GM12878 (cell line): ENCODE data around the gene FGF1. TPM values are rescaled to one million over a fixed set of nuclear protein-coding genes. Genes with fewer than 3 reads are reported as not detected.

Experiments
- ATAC-seq: fragments of 200-7000 bp; cut with Tn5 transposase; 3 replicates; pipeline ENCODE4 v1.9.1; 2020; ENCODE audit warnings: mild to moderate bottlenecking, moderate library complexity
- BruUV-seq: library from RNA; stranded (reverse); fragments of 400-500 nt; replicated peaks from 2 replicates; lab custom pipeline; 2021; lab: Mats Ljungman, UMichigan
- CTCF ChIA-PET: fragments of 300-600 bp; sonication (Branson Sonifier 250); formaldehyde crosslinking; extraction: SDS; loops from one replicate; lab custom pipeline; 2021; ENCODE audit warnings: inconsistent platforms; lab: Yijun Ruan, JAX
- POLR2A ChIA-PET: fragments of 350-600 bp; formaldehyde crosslinking; extraction: SDS; loops from one replicate; lab custom pipeline; 2021; ENCODE audit warnings: inconsistent platforms; lab: Charles Lee
- RAD21 ChIA-PET: fragments of 300-600 bp; sonication (Branson Sonifier 250); formaldehyde crosslinking; loops from one replicate; lab custom pipeline; 2023; ENCODE audit warnings: antibody characterized with exemption; ENCODE audit not compliant: unreplicated experiment; lab: Charles Lee
- SMC1A ChIA-PET: fragments of 300-600 bp; sonication (Branson Sonifier 250); formaldehyde crosslinking; loops from one replicate; lab custom pipeline; 2023; ENCODE audit not compliant: unreplicated experiment, uncharacterized antibody; lab: Charles Lee
- DNase-seq: peaks from one replicate; pipeline ENCODE4 v3.0.0-alpha.2; 2011; ENCODE audit warnings: low read depth, low spot score
- FAIRE-seq: peaks from 3 replicates; lab custom pipeline; 2011; peaks lifted over from hg19 to GRCh38; lab: Jason Lieb, UNC
- H2AFZ ChIP-seq: 2 replicates; pipeline ENCODE4 v1.6.0; 2011; ENCODE audit warnings: low read depth, low read length, control low read depth; ENCODE audit not compliant: control insufficient read depth
- H3K27ac ChIP-seq: 2 replicates; pipeline ENCODE4 v1.5.1; 2011; ENCODE audit warnings: control low read depth; ENCODE audit not compliant: control insufficient read depth, insufficient read depth
- H3K27me3 ChIP-seq, 2 experiments: replicated peaks in 1 of 2; 2 replicates each; pipeline versions ENCODE4 v1.6.0 to v1.6.1; 2011; ENCODE audit warnings: low read length in 1 of 2; ENCODE audit not compliant: control insufficient read depth in 2 of 2, insufficient read depth in 2 of 2
- H3K36me3 ChIP-seq, 2 experiments: 2 replicates each; pipeline ENCODE4 v1.5.1; 2011; ENCODE audit warnings: low read length in 1 of 2; ENCODE audit not compliant: control insufficient read depth in 2 of 2, insufficient read depth in 2 of 2
- H3K4me1 ChIP-seq: 2 replicates; pipeline ENCODE4 v1.6.1; 2011; ENCODE audit warnings: mild to moderate bottlenecking, low read length, moderate library complexity, mixed read lengths; ENCODE audit not compliant: control insufficient read depth, insufficient read depth
- H3K4me2 ChIP-seq: 2 replicates; pipeline ENCODE4 v1.6.0; 2011; ENCODE audit warnings: control low read depth; ENCODE audit not compliant: control insufficient read depth, insufficient read depth
- H3K4me3 ChIP-seq: fragments of 200-600 bp; sonication (generic); 2 replicates; pipeline ENCODE4 v1.5.1; 2016
- H3K79me2 ChIP-seq: 2 replicates; pipeline ENCODE4 v1.6.0; 2011; ENCODE audit warnings: low read length; ENCODE audit not compliant: control insufficient read depth, insufficient read depth
- H3K9ac ChIP-seq: 2 replicates; pipeline ENCODE4 v1.8.0; 2011; ENCODE audit warnings: low read length, control low read depth, mixed read lengths; ENCODE audit not compliant: control insufficient read depth, insufficient read depth
- H3K9me3 ChIP-seq: replicated peaks from 3 replicates; pipeline ENCODE4 v1.5.1; 2011; ENCODE audit warnings: mild to moderate bottlenecking, low read length; ENCODE audit not compliant: control insufficient read depth, insufficient read depth
- H4K20me1 ChIP-seq: 2 replicates; pipeline ENCODE4 v1.6.0; 2011; ENCODE audit not compliant: control insufficient read depth, insufficient read depth
- ATF3 ChIP-seq: IDR thresholded peaks from 2 replicates; pipeline ENCODE4 v1.6.1; 2011; ENCODE audit warnings: low read depth, mild to moderate bottlenecking, low read length, moderate library complexity, borderline replicate concordance; ENCODE audit errors: extremely low read depth
- BCL3 ChIP-seq: IDR thresholded peaks from 2 replicates; pipeline ENCODE4 v1.6.1; 2011; ENCODE audit warnings: borderline replicate concordance, low read depth, mild to moderate bottlenecking, moderate library complexity, low read length; ENCODE audit not compliant: insufficient read depth, poor library complexity, severe bottlenecking
- DPF2 ChIP-seq: fragments of 450-650 bp; IDR thresholded peaks from 2 replicates; pipeline ENCODE4 v1.6.1; 2017; ENCODE audit warnings: mild to moderate bottlenecking
- KAT2A ChIP-seq: conservative IDR thresholded peaks from 2 replicates; pipeline ENCODE4 v1.6.1; 2011; ENCODE audit warnings: low read depth, low read length; ENCODE audit not compliant: control insufficient read depth
- MYB ChIP-seq: fragments of 150-350 bp; IDR thresholded peaks from 2 replicates; pipeline ENCODE4 v1.6.1; 2014; ENCODE audit warnings: mild to moderate bottlenecking, low read depth, low read length, borderline replicate concordance
- MYC ChIP-seq: IDR thresholded peaks from 2 replicates; pipeline ENCODE4 v1.6.1; 2011; ENCODE audit warnings: mild to moderate bottlenecking, low read length, moderate library complexity, inconsistent platforms; ENCODE audit not compliant: insufficient read depth, insufficient replicate concordance, insufficient read length, severe bottlenecking
- NFYB ChIP-seq: IDR thresholded peaks from 2 replicates; pipeline ENCODE4 v1.6.1; 2011; ENCODE audit warnings: low read depth, mild to moderate bottlenecking, low read length, improper control_type of control experiment, moderate library complexity; ENCODE audit not compliant: insufficient read depth
- NR2C1 ChIP-seq: fragments of 450-650 bp; IDR thresholded peaks from 2 replicates; pipeline ENCODE4 v1.6.1; 2017; ENCODE audit warnings: antibody characterized with exemption, mild to moderate bottlenecking, moderate library complexity
- SPI1 ChIP-seq: IDR thresholded peaks from 2 replicates; pipeline ENCODE4 v1.6.1; 2011; ENCODE audit warnings: low read depth, mild to moderate bottlenecking, low read length, moderate library complexity, borderline replicate concordance; ENCODE audit not compliant: insufficient read depth
- ZBED1 ChIP-seq: IDR thresholded peaks from 2 replicates; pipeline ENCODE4 v1.6.1; 2016; ENCODE audit warnings: borderline replicate concordance
- ZNF24 ChIP-seq: fragments of 450-650 bp; IDR thresholded peaks from 2 replicates; pipeline ENCODE4 v1.6.1; 2017; ENCODE audit warnings: antibody characterized with exemption, mild to moderate bottlenecking
- ZNF622 ChIP-seq: fragments of 450-650 bp; IDR thresholded peaks from 2 replicates; pipeline ENCODE4 v1.6.1; 2017; ENCODE audit warnings: mild to moderate bottlenecking, inconsistent platforms
- WGBS: methylation state at CpG from one replicate; pipeline ENCODE4 v1.1.6; 2016; ENCODE audit warnings: low lambda C conversion rate; ENCODE audit not compliant: insufficient replicate concordance, insufficient coverage; ENCODE audit errors: missing lambda C conversion rate; 5-methylcytosine and 5-hydroxymethylcytosine counted together
- in situ Hi-C: fragments of 300-500 bp; cut with MboI; formaldehyde crosslinking; loops from 9 replicates; pipeline ENCODE4 v1.14.3; 2018; ENCODE audit warnings: mixed read lengths
- intact Hi-C: fragments of 100-400 bp; cut with micrococcal nuclease; formaldehyde crosslinking; loops from one replicate; pipeline ENCODE4 v1.14.2; 2022; ENCODE audit not compliant: unreplicated experiment
- polyA plus RNA-seq, 11 experiments: library from polyadenylated mRNA; depleted of rRNA in 4 of 11; unstranded in 6 of 11; stranded (reverse) in 5 of 11; fragments of >200 nt; fragmentation: Nextera tagmentation in 4 of 11; fragmentation: Illumina TruSeq in 1 of 11; extraction: Ambion mirVana in 4 of 11; extraction: Trizol in 1 of 11; gene quantifications; 1 replicate in 1 of 11; 2 replicates in 10 of 11; pipeline versions ENCODE4 v1.2.1 to v1.2.3, GENCODE V29; 2011 to 2016; ENCODE audit warnings: inconsistent platforms in 2 of 11, missing spikeins in 2 of 11, low read depth in 1 of 11
- total RNA-seq, 4 experiments: library from RNA; depleted of rRNA in 3 of 4; stranded (reverse); fragments of >200 nt in 3 of 4; fragmentation: Illumina TruSeq in 1 of 4; extraction: Trizol in 1 of 4; gene quantifications; 2 replicates each; pipeline versions ENCODE4 v1.2.1 to v1.2.3, GENCODE V29; 2013 to 2021
- TF ChIP-seq, protein P1 (sequence below): fragments of 450-650 bp; formaldehyde crosslinking; IDR thresholded peaks from 2 replicates; pipeline ENCODE4 v1.4.0; 2022; ENCODE audit warnings: mild to moderate bottlenecking, moderate library complexity
- TF ChIP-seq, protein P2 (sequence below): fragments of 450-650 bp; IDR thresholded peaks from 2 replicates; pipeline ENCODE4 v1.6.1; 2018; ENCODE audit warnings: borderline replicate concordance, mild to moderate bottlenecking; ENCODE audit not compliant: partially characterized antibody
- TF ChIP-seq, protein P3 (sequence below): IDR thresholded peaks from 2 replicates; pipeline ENCODE4 v1.6.1; 2011; ENCODE audit warnings: low read depth, low read length, improper control_type of control experiment, borderline replicate concordance

FGF1 gene
- total and polyA plus RNA-seq, 10 of the 15 experiments (the other 5 are each of a cell fraction or from before 2014, with no cell fraction given): not detected

DNA sequence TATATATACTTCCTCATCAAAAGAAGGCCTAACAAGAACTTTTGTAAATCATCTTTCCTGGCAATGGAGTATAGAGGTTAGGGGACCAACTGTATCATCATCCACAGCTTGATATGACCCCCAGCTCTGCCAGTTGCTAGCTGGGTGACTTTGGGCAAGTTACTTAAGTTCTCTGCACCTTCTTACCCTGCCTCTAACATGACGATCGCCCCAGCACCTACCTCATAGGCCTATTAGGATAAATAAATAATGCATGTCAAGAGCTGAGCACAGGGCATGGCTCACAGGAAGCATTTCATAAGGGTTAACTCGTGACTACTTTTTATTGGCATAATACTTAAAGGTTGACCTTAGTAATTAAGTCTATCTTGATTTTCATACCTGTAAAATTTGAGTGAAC is 29.4 kb upstream of the FGF1 start:
- Histone ChIP-seq H3K4me2 (no peak overlapping the region), H3K27ac (no peak overlapping the region), H3K9me3 (no peaks in the 10 kb centered on the region; the same call in 2 of the 3 replicates), H3K4me1 (no peaks in the 10 kb centered on the region), H3K36me3 (no peaks in the 10 kb centered on the region), H3K4me3 (no peak overlapping the region), H2AFZ (no peak overlapping the region), H4K20me1 (no peaks in the 10 kb centered on the region), H3K79me2 (no peaks in the 10 kb centered on the region), H3K9ac (no peak overlapping the region), H3K27me3 (no peaks in the 10 kb centered on the region; a peak in 1 of 4 replicates)
- DNase-seq (no peak), FAIRE-seq (no peak), ATAC-seq (no peak)
- ChIA-PET RAD21 (interaction anchor here (0.9 to 3.3 kb wide), 4 partner anchors 64 to 1472 kb away, joined by 3 to 16 read pairs (median 4); no protein-coding TSS in a partner anchor), CTCF (interaction anchor here (1.2 to 14.0 kb wide), 10 partner anchors 8 to 1254 kb away, joined by 3 to 243 read pairs (median 8); no protein-coding TSS in a partner anchor), SMC1A (interaction anchor here (0.6 to 7.4 kb wide), 7 partner anchors 26 to 244 kb away, joined by 3 to 32 read pairs (median 3); no protein-coding TSS in a partner anchor), POLR2A (no interaction called here)
- in situ Hi-C loops: no loop called here
- 53% methylated on average over 3 of the region's 3 CpGs for WGBS
- intact Hi-C loops: no loop called here
- TF ChIP-seq ZBED1 (no peak), ATF3 (no peak), KAT2A (no peak), NFYB (no peak), NR2C1 (no peak), ZNF622 (no peak), ZNF24 (no peak), DPF2 (no peak), SPI1 (no peak), MYB (no peak), MYC (no peak), BCL3 (no peak)
- TF ChIP-seq, protein P1, sequence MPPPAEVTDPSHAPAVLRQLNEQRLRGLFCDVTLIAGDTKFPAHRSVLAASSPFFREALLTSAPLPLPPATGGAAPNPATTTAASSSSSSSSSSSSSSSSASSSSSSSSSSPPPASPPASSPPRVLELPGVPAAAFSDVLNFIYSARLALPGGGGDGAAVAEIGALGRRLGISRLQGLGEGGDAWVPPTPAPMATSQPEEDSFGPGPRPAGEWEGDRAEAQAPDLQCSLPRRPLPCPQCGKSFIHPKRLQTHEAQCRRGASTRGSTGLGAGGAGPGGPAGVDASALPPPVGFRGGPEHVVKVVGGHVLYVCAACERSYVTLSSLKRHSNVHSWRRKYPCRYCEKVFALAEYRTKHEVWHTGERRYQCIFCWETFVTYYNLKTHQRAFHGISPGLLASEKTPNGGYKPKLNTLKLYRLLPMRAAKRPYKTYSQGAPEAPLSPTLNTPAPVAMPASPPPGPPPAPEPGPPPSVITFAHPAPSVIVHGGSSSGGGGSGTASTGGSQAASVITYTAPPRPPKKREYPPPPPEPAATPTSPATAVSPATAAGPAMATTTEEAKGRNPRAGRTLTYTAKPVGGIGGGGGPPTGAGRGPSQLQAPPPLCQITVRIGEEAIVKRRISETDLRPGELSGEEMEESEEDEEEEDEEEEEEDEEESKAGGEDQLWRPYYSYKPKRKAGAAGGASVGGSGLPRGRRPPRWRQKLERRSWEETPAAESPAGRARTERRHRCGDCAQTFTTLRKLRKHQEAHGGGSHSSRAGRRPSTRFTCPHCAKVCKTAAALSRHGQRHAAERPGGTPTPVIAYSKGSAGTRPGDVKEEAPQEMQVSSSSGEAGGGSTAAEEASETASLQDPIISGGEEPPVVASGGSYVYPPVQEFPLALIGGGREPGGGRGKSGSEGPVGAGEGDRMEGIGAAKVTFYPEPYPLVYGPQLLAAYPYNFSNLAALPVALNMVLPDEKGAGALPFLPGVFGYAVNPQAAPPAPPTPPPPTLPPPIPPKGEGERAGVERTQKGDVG: no peak
- TF ChIP-seq, protein P2, sequence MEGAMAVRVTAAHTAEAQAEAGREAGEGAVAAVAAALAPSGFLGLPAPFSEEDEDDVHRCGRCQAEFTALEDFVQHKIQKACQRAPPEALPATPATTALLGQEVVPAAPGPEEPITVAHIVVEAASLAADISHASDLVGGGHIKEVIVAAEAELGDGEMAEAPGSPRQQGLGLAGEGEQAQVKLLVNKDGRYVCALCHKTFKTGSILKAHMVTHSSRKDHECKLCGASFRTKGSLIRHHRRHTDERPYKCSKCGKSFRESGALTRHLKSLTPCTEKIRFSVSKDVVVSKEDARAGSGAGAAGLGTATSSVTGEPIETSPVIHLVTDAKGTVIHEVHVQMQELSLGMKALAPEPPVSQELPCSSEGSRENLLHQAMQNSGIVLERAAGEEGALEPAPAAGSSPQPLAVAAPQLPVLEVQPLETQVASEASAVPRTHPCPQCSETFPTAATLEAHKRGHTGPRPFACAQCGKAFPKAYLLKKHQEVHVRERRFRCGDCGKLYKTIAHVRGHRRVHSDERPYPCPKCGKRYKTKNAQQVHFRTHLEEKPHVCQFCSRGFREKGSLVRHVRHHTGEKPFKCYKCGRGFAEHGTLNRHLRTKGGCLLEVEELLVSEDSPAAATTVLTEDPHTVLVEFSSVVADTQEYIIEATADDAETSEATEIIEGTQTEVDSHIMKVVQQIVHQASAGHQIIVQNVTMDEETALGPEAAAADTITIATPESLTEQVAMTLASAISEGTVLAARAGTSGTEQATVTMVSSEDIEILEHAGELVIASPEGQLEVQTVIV: no peak
- TF ChIP-seq, protein P3, sequence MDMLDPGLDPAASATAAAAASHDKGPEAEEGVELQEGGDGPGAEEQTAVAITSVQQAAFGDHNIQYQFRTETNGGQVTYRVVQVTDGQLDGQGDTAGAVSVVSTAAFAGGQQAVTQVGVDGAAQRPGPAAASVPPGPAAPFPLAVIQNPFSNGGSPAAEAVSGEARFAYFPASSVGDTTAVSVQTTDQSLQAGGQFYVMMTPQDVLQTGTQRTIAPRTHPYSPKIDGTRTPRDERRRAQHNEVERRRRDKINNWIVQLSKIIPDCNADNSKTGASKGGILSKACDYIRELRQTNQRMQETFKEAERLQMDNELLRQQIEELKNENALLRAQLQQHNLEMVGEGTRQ: no peak
- no TSS peak for BruUV-seq
